Neural crest cell (in vitro differentiated cells): Measurements from ENCODE around the gene SBNO1. TPM values are rescaled to one million over a fixed set of nuclear protein-coding genes. Genes with fewer than 3 reads are reported as not detected.

ENCODE experiments used
- DNase-seq: peaks from one replicate; pipeline ENCODE4 v3.0.0; 2021; ENCODE audit warnings: low read depth, mixed read lengths, low spot score
- H3K27ac Mint-ChIP-seq: one replicate; pipeline ENCODE4 v1.8.0; 2021; ENCODE audit warnings: mild to moderate bottlenecking, mixed read lengths; ENCODE audit not compliant: unreplicated experiment
- H3K27me3 Mint-ChIP-seq: 2 replicates; pipeline ENCODE4 v1.8.0; 2021; ENCODE audit warnings: low read depth, mild to moderate bottlenecking, mixed read lengths
- H3K36me3 Mint-ChIP-seq: 2 replicates; pipeline ENCODE4 v1.8.0; 2021; ENCODE audit warnings: low read depth, mild to moderate bottlenecking, mixed read lengths
- H3K4me1 Mint-ChIP-seq: 2 replicates; pipeline ENCODE4 v1.8.0; 2021; ENCODE audit warnings: mixed read lengths
- H3K4me3 Mint-ChIP-seq: one replicate; pipeline ENCODE4 v1.8.0; 2021; ENCODE audit warnings: mild to moderate bottlenecking, mixed read lengths
- H3K9me3 Mint-ChIP-seq: 2 replicates; pipeline ENCODE4 v1.8.0; 2021; ENCODE audit warnings: mixed read lengths
- CTCF ChIP-seq: fragments of 200-600 bp; sonication (generic); conservative IDR thresholded peaks from 2 replicates; pipeline ENCODE4 v1.5.0; 2021; ENCODE audit warnings: antibody characterized with exemption, mild to moderate bottlenecking
- total RNA-seq: library from RNA; stranded (reverse); gene quantifications from 2 replicates; pipeline ENCODE4 v1.2.1, GENCODE V29; 2021

The SBNO1 gene
- total RNA-seq, 1 donor from 2014 or later = 43.2 TPM

- DNase-seq = peak; percentile 26
- no peak for TF ChIP-seq CTCF
- Mint-ChIP-seq H3K4me1 (peaks cover 26% of the 10 kb centered on the region), H3K27ac (no peak overlapping the region), H3K27me3 (peaks cover 7% of the 10 kb centered on the region), H3K4me3 (peak overlapping the region; percentile 48), H3K36me3 (peaks cover 25% of the 10 kb centered on the region), H3K9me3 (no peaks in the 10 kb centered on the region)
Measured at GRCh38 chr12:123264642-123265041, 100.0 kb downstream of the SBNO1 start.

GRCh38 chr12:123263196-123263817 lies 101.3 kb downstream of the SBNO1 start:
- Mint-ChIP-seq H3K4me1 (peaks cover 14% of the 10 kb centered on the region), H3K27me3 (no peaks in the 10 kb centered on the region), H3K36me3 (peaks cover 21% of the 10 kb centered on the region), H3K9me3 (no peaks in the 10 kb centered on the region), H3K4me3 (no peak overlapping the region), H3K27ac (no peak overlapping the region)
- no peak for DNase-seq
- TF ChIP-seq CTCF = no peak

- no peak for DNase-seq
- no peaks in the 10 kb centered on the region for H3K27me3 Mint-ChIP-seq
- TF ChIP-seq CTCF = no peak
- H3K9me3 Mint-ChIP-seq = no peaks in the 10 kb centered on the region
- peaks cover 21% of the 10 kb centered on the region for H3K36me3 Mint-ChIP-seq
- H3K4me3 Mint-ChIP-seq = peak overlapping the region; percentile 14
- peaks cover 4% of the 10 kb centered on the region for H3K4me1 Mint-ChIP-seq
- no peak overlapping the region for H3K27ac Mint-ChIP-seq
Measured at GRCh38 chr12:123261196-123261595, 103.5 kb downstream of the SBNO1 start.

GRCh38 chr12:123260081-123260480 lies 104.6 kb downstream of the SBNO1 start:
- H3K9me3 Mint-ChIP-seq = no peaks in the 10 kb centered on the region
- peaks cover 4% of the 10 kb centered on the region for H3K4me1 Mint-ChIP-seq
- no peak for TF ChIP-seq CTCF
- H3K4me3 Mint-ChIP-seq = no peak overlapping the region
- no peak for DNase-seq
- H3K36me3 Mint-ChIP-seq = peaks cover 25% of the 10 kb centered on the region
- peak overlapping the region; percentile 52 for H3K27ac Mint-ChIP-seq
- H3K27me3 Mint-ChIP-seq = no peaks in the 10 kb centered on the region

- H3K27ac Mint-ChIP-seq = no peak overlapping the region
- TF ChIP-seq CTCF = no peak
- H3K4me3 Mint-ChIP-seq = no peak overlapping the region
- H3K36me3 Mint-ChIP-seq = peaks cover 20% of the 10 kb centered on the region
- H3K27me3 Mint-ChIP-seq = no peaks in the 10 kb centered on the region
- DNase-seq = no peak
- H3K9me3 Mint-ChIP-seq = no peaks in the 10 kb centered on the region
- peaks cover 4% of the 10 kb centered on the region for H3K4me1 Mint-ChIP-seq
Measured at GRCh38 chr12:123258593-123258992, 106.1 kb downstream of the SBNO1 start.
